Ishikawa (cell line): ENCODE results near the gene EIF5.

Experiments used
- CEBPB ChIP-seq: IDR thresholded peaks from 2 replicates; pipeline ENCODE4 v1.6.1; 2012
- CREB1 ChIP-seq: IDR thresholded peaks from 2 replicates; pipeline ENCODE4 v1.6.1; 2012; ENCODE audit warnings: low read depth
- EP300 ChIP-seq: IDR thresholded peaks from 2 replicates; pipeline ENCODE4 v1.6.1; 2012; ENCODE audit warnings: borderline replicate concordance
- FOXM1 ChIP-seq: IDR thresholded peaks from 2 replicates; pipeline ENCODE4 v1.6.1; 2012; ENCODE audit warnings: low read depth, borderline replicate concordance
- MAX ChIP-seq: IDR thresholded peaks from 2 replicates; pipeline ENCODE4 v1.6.1; 2012
- RAD21 ChIP-seq: IDR thresholded peaks from 2 replicates; pipeline ENCODE4 v1.6.1; 2012; ENCODE audit warnings: low read depth
- REST ChIP-seq: IDR thresholded peaks from 2 replicates; pipeline ENCODE4 v1.6.1; 2012; ENCODE audit warnings: low read depth, mild to moderate bottlenecking
- TAF1 ChIP-seq: IDR thresholded peaks from 2 replicates; pipeline ENCODE4 v1.6.1; 2012; ENCODE audit warnings: low read depth, mild to moderate bottlenecking
- TCF12 ChIP-seq: IDR thresholded peaks from 2 replicates; pipeline ENCODE4 v1.6.1; 2012; ENCODE audit warnings: low read depth
- USF1 ChIP-seq: IDR thresholded peaks from 2 replicates; pipeline ENCODE4 v1.6.1; 2012
- YY1 ChIP-seq: IDR thresholded peaks from 2 replicates; pipeline ENCODE4 v1.6.1; 2012; ENCODE audit warnings: low read depth
- ZBTB7A ChIP-seq: IDR thresholded peaks from 2 replicates; pipeline ENCODE4 v1.6.1; 2012; ENCODE audit warnings: low read depth

GRCh38 chr14:103392106-103392505 is 58.1 kb downstream of the EIF5 start:
- TF ChIP-seq REST (no peak), TAF1 (no peak), MAX (no peak), EP300 (no peak), CREB1 (no peak), YY1 (no peak), RAD21 (no peak), CEBPB (no peak), ZBTB7A (no peak), USF1 (no peak), FOXM1 (no peak), TCF12 (no peak)
